Psoas muscle (tissue), 8 donors: ENCODE measurements around the gene CAMSAP1. TPM values are rescaled to one million over a fixed set of nuclear protein-coding genes. Genes with fewer than 3 reads are reported as not detected.

Experiments used
- ATAC-seq, 4 donors: fragments of 200-7000 bp; cut with Tn5 transposase; one replicate each; pipeline ENCODE4 v1.9.1; 2020; ENCODE audit warnings: moderate library complexity in 3 of 4, mild to moderate bottlenecking in 2 of 4
- DNase-seq, 2 donors: peaks; one replicate each; pipeline ENCODE4 v3.0.0-alpha.2; 2020
- H3K27ac ChIP-seq: fragments of 200-600 bp; one replicate; pipeline ENCODE4 v1.8.0; 2022
- H3K27me3 ChIP-seq, 3 donors: fragments of 200-600 bp in 1 of 3; one replicate each; pipeline versions ENCODE4 v1.6.1 to v1.8.0; 2013 to 2022; ENCODE audit warnings: low read length in 2 of 3, mild to moderate bottlenecking in 2 of 3, moderate library complexity in 1 of 3; ENCODE audit not compliant: insufficient read depth in 3 of 3
- H3K36me3 ChIP-seq, 2 donors: fragments of 200-600 bp in 1 of 2; one replicate each; pipeline versions ENCODE4 v1.6.1 to v1.8.0; 2013 to 2022; ENCODE audit warnings: low read depth in 1 of 2, mild to moderate bottlenecking in 1 of 2, moderate library complexity in 1 of 2; ENCODE audit not compliant: insufficient read depth in 1 of 2
- H3K4me1 ChIP-seq: fragments of 200-600 bp; one replicate; pipeline ENCODE4 v1.8.0; 2022
- H3K4me3 ChIP-seq: fragments of 200-600 bp; one replicate; pipeline ENCODE4 v1.8.0; 2022; ENCODE audit warnings: mild to moderate bottlenecking
- H3K9me3 ChIP-seq: fragments of 200-600 bp; one replicate; pipeline ENCODE4 v1.8.0; 2022
- CTCF ChIP-seq: fragments of 200-600 bp; IDR thresholded peaks from one replicate; pipeline ENCODE4 v1.8.0; 2022; ENCODE audit warnings: antibody characterized with exemption
- WGBS, 3 donors: extraction: QIAGEN DNeasy Blood & Tissue Kit; methylation state at CpG; one replicate each; pipeline versions ENCODE4 v1.1.6 to v1.1.7; 2013; 5-methylcytosine and 5-hydroxymethylcytosine counted together
- intact Hi-C, 2 donors: fragments of 100-400 bp; cut with DNase I; formaldehyde crosslinking; loops; one replicate each; pipeline versions ENCODE4 v1.11.0 to v1.14.2; 2022
- polyA plus RNA-seq, 3 donors: library from polyadenylated mRNA; stranded (reverse); fragments of 200-250 nt; gene quantifications; one replicate each; pipeline ENCODE4 v1.2.3, GENCODE V29; 2013
- total RNA-seq, 4 donors: library from RNA; stranded (reverse); fragmentation: NEBNext Ultra II Directional in 2 of 4; extraction: Animal tissue kit (Norgen Biotek cat#: 25700) in 2 of 4; gene quantifications; one replicate each; pipeline versions ENCODE4 v1.2.1 to v1.2.4, GENCODE V29; 2021 to 2023
- donor health status: healthy with polysubstance abuse.
- donor health status: DM: no; HTN: no; CAD: no; lungs with moderate emphysema.
- donor health status: Bipolar disorder and iron deficiency.
- donor health status: healthy.
- donor health status: DM: yes; HTN: yes; CAD: no.
- donor health status: DM: no; HTN: no; CAD: no.
- donor health status: DM: no; HTN: no; CAD: no.
- donor health status: DM: yes; HTN: yes; CAD: no.

The CAMSAP1 gene
- total and polyA plus RNA-seq, 7 donors, result 21.3 to 51.5 (median 41.5) TPM

GRCh38 chr9:135876936-135877335 lies 30.4 kb downstream of the CAMSAP1 start:
- no peak for DNase-seq
- Histone ChIP-seq H3K4me1 (peaks cover 26% of the 10 kb centered on the region), H3K27me3 (no peaks in the 10 kb centered on the region), H3K9me3 (no peaks in the 10 kb centered on the region), H3K36me3 (peaks cover 0 to 16% of the 10 kb centered on the region in 2 donors), H3K4me3 (no peak overlapping the region), H3K27ac (no peak overlapping the region)
- 47 to 66% (median 58%) methylated on average over 6 of the region's 6 CpGs for WGBS, 3 donors
- intact Hi-C loops, result no loop called here
- no peak for TF ChIP-seq CTCF
- ATAC-seq, result peak in 2 of 4 donors; percentile 23 to 29

GRCh38 chr9:135874859-135875258 lies 32.5 kb downstream of the CAMSAP1 start:
- peaks cover 24% of the 10 kb centered on the region for H3K4me1 ChIP-seq
- WGBS, 3 donors, result 93 to 95% (median 95%) methylated on average over 5 of the region's 5 CpGs
- ATAC-seq (no peak), DNase-seq (no peak)
- H3K4me3 ChIP-seq, result no peak overlapping the region
- H3K27ac ChIP-seq, result no peak overlapping the region
- intact Hi-C loops, result no loop called here
- H3K36me3 ChIP-seq, result no peaks in the 10 kb centered on the region
- H3K27me3 ChIP-seq, result no peaks in the 10 kb centered on the region
- H3K9me3 ChIP-seq, result no peaks in the 10 kb centered on the region
- TF ChIP-seq CTCF, result no peak

- intact Hi-C loops, result loop anchor here in 1 of 2 donors (5.0 kb wide), 1 partner anchor 32 kb away; no protein-coding TSS in a partner anchor
These were observed 37.4 kb downstream of the CAMSAP1 start for GRCh38 chr9:135869909-135870308.

GRCh38 chr9:135865531-135865930 lies 41.8 kb downstream of the CAMSAP1 start:
- no peaks in the 10 kb centered on the region for H3K9me3 ChIP-seq
- DNase-seq (no peak), ATAC-seq (no peak)
- 84 to 96% (median 94%) methylated on average over 7 of the region's 7 CpGs for WGBS, 3 donors
- peaks cover 0 to 3% of the 10 kb centered on the region in 2 donors for H3K36me3 ChIP-seq
- H3K27ac ChIP-seq, result no peak overlapping the region
- H3K4me1 ChIP-seq, result peaks cover 4% of the 10 kb centered on the region
- TF ChIP-seq CTCF, result no peak
- H3K27me3 ChIP-seq, result no peaks in the 10 kb centered on the region
- H3K4me3 ChIP-seq, result no peak overlapping the region
- intact Hi-C loops, result loop anchor here (1.0 to 5.0 kb wide), 2 partner anchors 37 to 258 kb away; no protein-coding TSS in a partner anchor

More at GRCh38 chr9:135869909-135870308, 37.4 kb downstream of the CAMSAP1 start:
- no peaks in the 10 kb centered on the region for H3K27me3 ChIP-seq
- no peak overlapping the region for H3K4me3 ChIP-seq
- H3K27ac ChIP-seq, result no peak overlapping the region
- no peaks in the 10 kb centered on the region for H3K36me3 ChIP-seq
- no peaks in the 10 kb centered on the region for H3K4me1 ChIP-seq
- WGBS, 3 donors, result 95 to 99% (median 96%) methylated on average over 3 of the region's 3 CpGs
- H3K9me3 ChIP-seq, result no peaks in the 10 kb centered on the region
- TF ChIP-seq CTCF, result no peak
- ATAC-seq (no peak), DNase-seq (no peak)
